K562 treated with DMSO at 1 percent for 12 hours (cell line): ENCODE results near the gene CCR1. TPM values are rescaled to one million over a fixed set of nuclear protein-coding genes. Genes with fewer than 3 reads are reported as not detected.

ENCODE experiments used
- total RNA-seq: library from RNA; unstranded; fragments of 300-600 nt; gene quantifications from 2 replicates; pipeline ENCODE4 v1.2.3, GENCODE V29; 2022; ENCODE audit not compliant: insufficient read depth

Gene CCR1
- not detected in 2 replicates for total RNA-seq

GRCh38 chr3:46208167-46208704 lies at the start of gene CCR1:
Gene CCR1, minus strand, starts transcription at chr3:46208313. Its CDS starts 4,000 bp downstream, at chr3:46204313.

GRCh38 chr3:46242120-46242519 lies 34.0 kb upstream of the CCR1 start, which contains the start of gene CCR3:
Gene CCR3, plus strand, starts transcription at chr3:46242460. Its CDS starts 22,699 bp downstream, at chr3:46265159.

Other genes starting within 250 kb of the CCR1 start
- 1.8 and 6.9 TPM in 2 replicates for gene FYCO1, start 212.5 kb downstream of the CCR1 start, total RNA-seq
- gene XCR1, start 180.8 kb downstream of the CCR1 start, total RNA-seq, result not detected in 2 replicates
- not detected in 2 replicates for gene CCR3, start 34.1 kb upstream of the CCR1 start, total RNA-seq
- gene CCR2, start 145.8 kb upstream of the CCR1 start, total RNA-seq, result not detected in 2 replicates
- gene CCR5, start 162.6 kb upstream of the CCR1 start, total RNA-seq, result not detected in 2 replicates
- 9.8 and 21.7 TPM in 2 replicates for gene CCRL2, start 198.9 kb upstream of the CCR1 start, total RNA-seq